GM23338 (cell line): ENCODE results near the gene NIF3L1. TPM values are rescaled to one million over a fixed set of nuclear protein-coding genes. Genes with fewer than 3 reads are reported as not detected.
"Not testable (repeated sequence)": the region's sequence is repeated elsewhere in the genome, so short reads cannot be mapped to it uniquely, and the experiment has no call there.

ENCODE experiments used
- ATAC-seq: fragments of 200-7000 bp; cut with Tn5 transposase; 3 replicates; pipeline ENCODE4 v1.9.1; 2020
- DNase-seq: peaks from one replicate; pipeline ENCODE4 v3.0.0-alpha.2; 2015; ENCODE audit warnings: low spot score
- H2AFZ ChIP-seq: fragments of 200-600 bp; sonication (generic); 2 replicates; pipeline ENCODE4 v1.8.0; 2016; ENCODE audit warnings: antibody characterized with exemption, mild to moderate bottlenecking, moderate library complexity
- H3F3A ChIP-seq: fragments of 200-600 bp; sonication (generic); replicated peaks from 2 replicates; pipeline ENCODE4 v1.8.0; 2017; ENCODE audit warnings: antibody characterized with exemption, mixed run types, low read depth
- H3K27ac ChIP-seq: fragments of 200-600 bp; sonication (generic); 2 replicates; pipeline ENCODE4 v1.6.1; 2016; ENCODE audit warnings: low read depth
- H3K27me3 ChIP-seq: fragments of 200-600 bp; sonication (generic); 2 replicates; pipeline ENCODE4 v1.8.0; 2016; ENCODE audit warnings: mild to moderate bottlenecking, mixed run types, moderate library complexity; ENCODE audit not compliant: insufficient read depth
- H3K36me3 ChIP-seq: fragments of 200-600 bp; sonication (generic); 2 replicates; pipeline ENCODE4 v1.8.0; 2016; ENCODE audit warnings: mild to moderate bottlenecking; ENCODE audit not compliant: insufficient read depth
- H3K4me1 ChIP-seq: fragments of 200-600 bp; sonication (generic); 2 replicates; pipeline ENCODE4 v1.8.0; 2016; ENCODE audit warnings: mild to moderate bottlenecking, moderate library complexity; ENCODE audit not compliant: insufficient read depth
- H3K4me2 ChIP-seq: fragments of 200-600 bp; sonication (generic); 2 replicates; pipeline ENCODE4 v1.7.1; 2017; ENCODE audit warnings: mixed run types
- H3K4me3 ChIP-seq: fragments of 200-600 bp; sonication (generic); 2 replicates; pipeline ENCODE4 v1.6.1; 2016; ENCODE audit warnings: mixed run types
- H3K79me2 ChIP-seq: fragments of 200-600 bp; sonication (generic); replicated peaks from 2 replicates; pipeline ENCODE4 v1.8.0; 2017; ENCODE audit warnings: mild to moderate bottlenecking; ENCODE audit not compliant: insufficient read depth
- H3K9me2 ChIP-seq: fragments of 200-600 bp; sonication (generic); 2 replicates; pipeline ENCODE4 v1.8.0; 2017; ENCODE audit not compliant: insufficient read depth
- H4K20me1 ChIP-seq: fragments of 200-600 bp; sonication (generic); replicated peaks from 2 replicates; pipeline ENCODE4 v1.8.0; 2017; ENCODE audit warnings: mild to moderate bottlenecking; ENCODE audit not compliant: insufficient read depth
- H3K27ac Mint-ChIP-seq: 2 replicates; pipeline ENCODE4 v1.8.0; 2020; ENCODE audit warnings: inconsistent platforms, mild to moderate bottlenecking, moderate library complexity, mixed read lengths
- H3K27me3 Mint-ChIP-seq: 3 replicates; pipeline ENCODE4 v1.8.0; 2022; ENCODE audit warnings: low read depth, mild to moderate bottlenecking, moderate library complexity, mixed read lengths, inconsistent platforms; ENCODE audit not compliant: insufficient read depth, poor library complexity
- H3K36me3 Mint-ChIP-seq: 3 replicates; pipeline ENCODE4 v1.8.0; 2021; ENCODE audit warnings: low read depth, mild to moderate bottlenecking, inconsistent platforms, moderate library complexity, mixed read lengths
- H3K4me1 Mint-ChIP-seq: 3 replicates; pipeline ENCODE4 v1.8.0; 2020; ENCODE audit warnings: mild to moderate bottlenecking, inconsistent platforms, mixed read lengths
- H3K4me3 Mint-ChIP-seq: 3 replicates; pipeline ENCODE4 v1.8.0; 2021; ENCODE audit warnings: moderate library complexity, mild to moderate bottlenecking, inconsistent platforms, mixed read lengths
- H3K9me3 Mint-ChIP-seq: 3 replicates; pipeline ENCODE4 v1.8.0; 2020; ENCODE audit warnings: moderate library complexity, mild to moderate bottlenecking, inconsistent platforms, mixed read lengths
- CREB1 ChIP-seq: fragments of 250-450 bp; sonication (Bioruptor Pico); IDR thresholded peaks from 2 replicates; pipeline ENCODE4 v1.5.0; 2020; ENCODE audit warnings: low read depth, mild to moderate bottlenecking, moderate library complexity
- NANOG ChIP-seq: IDR thresholded peaks from 2 replicates; pipeline ENCODE4 v1.6.1; 2016; ENCODE audit warnings: antibody characterized with exemption, borderline replicate concordance
- POLR2AphosphoS5 ChIP-seq: IDR thresholded peaks from 2 replicates; pipeline ENCODE4 v1.6.1; 2016; ENCODE audit warnings: antibody characterized with exemption, low read depth
- STAT1 ChIP-seq: IDR thresholded peaks from one replicate; pipeline ENCODE4 v1.6.1; 2016; ENCODE audit warnings: antibody characterized with exemption; ENCODE audit not compliant: unreplicated experiment
- ZNF114 ChIP-seq: fragments of 250-450 bp; sonication (Bioruptor Pico); IDR thresholded peaks from 2 replicates; pipeline ENCODE4 v1.5.0; 2020; ENCODE audit warnings: mild to moderate bottlenecking, moderate library complexity
- ZNF331 ChIP-seq: fragments of 250-450 bp; sonication (Bioruptor Pico); IDR thresholded peaks from 2 replicates; pipeline ENCODE4 v1.5.0; 2020; ENCODE audit warnings: low read depth, mild to moderate bottlenecking, moderate library complexity
- polyA plus RNA-seq: library from polyadenylated mRNA; unstranded; fragments of >200 nt; fragmentation: Nextera tagmentation; extraction: Ambion mirVana; gene quantifications from 2 replicates; pipeline ENCODE4 v1.2.1, GENCODE V29; 2016
- total RNA-seq: library from RNA; depleted of rRNA; stranded (reverse); fragments of >200 nt; shearing (Covaris generic); gene quantifications from 2 replicates; pipeline ENCODE4 v1.2.3, GENCODE V29; 2014
- TF ChIP-seq, protein P1 (sequence below): fragments of 250-450 bp; sonication (Bioruptor Pico); IDR thresholded peaks from 2 replicates; pipeline ENCODE4 v1.5.0; 2020; ENCODE audit warnings: mild to moderate bottlenecking, moderate library complexity
- TF ChIP-seq, protein P2 (sequence below), 2 experiments: fragments of 200-600 bp in 1 of 2; sonication (generic) in 1 of 2; conservative IDR thresholded peaks; 2 replicates each; pipeline versions ENCODE4 v1.5.1 to v1.6.1; 2016 to 2017; ENCODE audit warnings: antibody characterized with exemption in 2 of 2, low read depth in 2 of 2, mild to moderate bottlenecking in 2 of 2, moderate library complexity in 1 of 2

NIF3L1 gene
- total and polyA plus RNA-seq, 2 experiments from 2014 or later = 62.8 to 63.9 TPM

DNA sequence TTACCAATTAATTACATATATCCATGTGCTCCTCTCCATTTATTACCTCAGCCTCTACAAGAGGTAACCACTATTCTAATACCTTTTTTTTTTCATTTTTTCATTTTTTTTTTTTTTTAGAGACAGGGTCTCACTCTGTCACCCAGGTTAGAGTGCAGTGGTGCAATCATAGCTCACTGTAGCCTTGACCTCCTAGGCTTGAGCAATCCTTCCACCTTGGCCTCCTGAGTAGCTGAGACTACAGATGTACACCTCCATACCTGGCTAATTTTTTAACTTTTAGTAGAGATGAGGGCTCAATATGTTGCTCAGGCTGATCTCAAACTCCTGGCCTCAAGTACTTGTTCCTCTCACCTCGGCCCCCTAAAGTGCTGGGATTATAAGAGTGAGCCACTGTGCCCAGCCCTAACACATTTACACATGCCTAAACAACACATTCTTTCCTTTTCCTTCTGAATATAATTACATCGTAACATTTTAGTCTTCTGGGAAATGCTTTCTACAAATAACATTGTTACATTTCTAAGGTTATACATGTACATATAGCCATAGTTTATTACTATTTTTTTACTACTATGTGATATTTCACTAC lies 10.8 kb upstream of the NIF3L1 start (continued):
- TF ChIP-seq, protein P1, sequence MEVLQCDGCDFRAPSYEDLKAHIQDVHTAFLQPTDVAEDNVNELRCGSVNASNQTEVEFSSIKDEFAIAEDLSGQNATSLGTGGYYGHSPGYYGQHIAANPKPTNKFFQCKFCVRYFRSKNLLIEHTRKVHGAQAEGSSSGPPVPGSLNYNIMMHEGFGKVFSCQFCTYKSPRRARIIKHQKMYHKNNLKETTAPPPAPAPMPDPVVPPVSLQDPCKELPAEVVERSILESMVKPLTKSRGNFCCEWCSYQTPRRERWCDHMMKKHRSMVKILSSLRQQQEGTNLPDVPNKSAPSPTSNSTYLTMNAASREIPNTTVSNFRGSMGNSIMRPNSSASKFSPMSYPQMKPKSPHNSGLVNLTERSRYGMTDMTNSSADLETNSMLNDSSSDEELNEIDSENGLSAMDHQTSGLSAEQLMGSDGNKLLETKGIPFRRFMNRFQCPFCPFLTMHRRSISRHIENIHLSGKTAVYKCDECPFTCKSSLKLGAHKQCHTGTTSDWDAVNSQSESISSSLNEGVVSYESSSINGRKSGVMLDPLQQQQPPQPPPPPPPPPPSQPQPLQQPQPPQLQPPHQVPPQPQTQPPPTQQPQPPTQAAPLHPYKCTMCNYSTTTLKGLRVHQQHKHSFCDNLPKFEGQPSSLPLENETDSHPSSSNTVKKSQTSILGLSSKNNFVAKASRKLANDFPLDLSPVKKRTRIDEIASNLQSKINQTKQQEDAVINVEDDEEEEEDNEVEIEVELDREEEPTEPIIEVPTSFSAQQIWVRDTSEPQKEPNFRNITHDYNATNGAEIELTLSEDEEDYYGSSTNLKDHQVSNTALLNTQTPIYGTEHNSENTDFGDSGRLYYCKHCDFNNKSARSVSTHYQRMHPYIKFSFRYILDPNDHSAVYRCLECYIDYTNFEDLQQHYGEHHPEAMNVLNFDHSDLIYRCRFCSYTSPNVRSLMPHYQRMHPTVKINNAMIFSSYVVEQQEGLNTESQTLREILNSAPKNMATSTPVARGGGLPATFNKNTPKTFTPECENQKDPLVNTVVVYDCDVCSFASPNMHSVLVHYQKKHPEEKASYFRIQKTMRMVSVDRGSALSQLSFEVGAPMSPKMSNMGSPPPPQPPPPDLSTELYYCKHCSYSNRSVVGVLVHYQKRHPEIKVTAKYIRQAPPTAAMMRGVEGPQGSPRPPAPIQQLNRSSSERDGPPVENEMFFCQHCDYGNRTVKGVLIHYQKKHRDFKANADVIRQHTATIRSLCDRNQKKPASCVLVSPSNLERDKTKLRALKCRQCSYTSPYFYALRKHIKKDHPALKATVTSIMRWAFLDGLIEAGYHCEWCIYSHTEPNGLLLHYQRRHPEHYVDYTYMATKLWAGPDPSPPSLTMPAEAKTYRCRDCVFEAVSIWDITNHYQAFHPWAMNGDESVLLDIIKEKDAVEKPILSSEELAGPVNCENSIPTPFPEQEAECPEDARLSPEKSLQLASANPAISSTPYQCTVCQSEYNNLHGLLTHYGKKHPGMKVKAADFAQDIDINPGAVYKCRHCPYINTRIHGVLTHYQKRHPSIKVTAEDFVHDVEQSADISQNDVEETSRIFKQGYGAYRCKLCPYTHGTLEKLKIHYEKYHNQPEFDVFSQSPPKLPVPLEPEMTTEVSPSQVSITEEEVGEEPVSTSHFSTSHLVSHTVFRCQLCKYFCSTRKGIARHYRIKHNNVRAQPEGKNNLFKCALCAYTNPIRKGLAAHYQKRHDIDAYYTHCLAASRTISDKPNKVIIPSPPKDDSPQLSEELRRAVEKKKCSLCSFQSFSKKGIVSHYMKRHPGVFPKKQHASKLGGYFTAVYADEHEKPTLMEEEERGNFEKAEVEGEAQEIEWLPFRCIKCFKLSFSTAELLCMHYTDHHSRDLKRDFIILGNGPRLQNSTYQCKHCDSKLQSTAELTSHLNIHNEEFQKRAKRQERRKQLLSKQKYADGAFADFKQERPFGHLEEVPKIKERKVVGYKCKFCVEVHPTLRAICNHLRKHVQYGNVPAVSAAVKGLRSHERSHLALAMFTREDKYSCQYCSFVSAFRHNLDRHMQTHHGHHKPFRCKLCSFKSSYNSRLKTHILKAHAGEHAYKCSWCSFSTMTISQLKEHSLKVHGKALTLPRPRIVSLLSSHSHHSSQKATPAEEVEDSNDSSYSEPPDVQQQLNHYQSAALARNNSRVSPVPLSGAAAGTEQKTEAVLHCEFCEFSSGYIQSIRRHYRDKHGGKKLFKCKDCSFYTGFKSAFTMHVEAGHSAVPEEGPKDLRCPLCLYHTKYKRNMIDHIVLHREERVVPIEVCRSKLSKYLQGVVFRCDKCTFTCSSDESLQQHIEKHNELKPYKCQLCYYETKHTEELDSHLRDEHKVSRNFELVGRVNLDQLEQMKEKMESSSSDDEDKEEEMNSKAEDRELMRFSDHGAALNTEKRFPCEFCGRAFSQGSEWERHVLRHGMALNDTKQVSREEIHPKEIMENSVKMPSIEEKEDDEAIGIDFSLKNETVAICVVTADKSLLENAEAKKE (CRISPR knock-in tag) = no peak

DNA sequence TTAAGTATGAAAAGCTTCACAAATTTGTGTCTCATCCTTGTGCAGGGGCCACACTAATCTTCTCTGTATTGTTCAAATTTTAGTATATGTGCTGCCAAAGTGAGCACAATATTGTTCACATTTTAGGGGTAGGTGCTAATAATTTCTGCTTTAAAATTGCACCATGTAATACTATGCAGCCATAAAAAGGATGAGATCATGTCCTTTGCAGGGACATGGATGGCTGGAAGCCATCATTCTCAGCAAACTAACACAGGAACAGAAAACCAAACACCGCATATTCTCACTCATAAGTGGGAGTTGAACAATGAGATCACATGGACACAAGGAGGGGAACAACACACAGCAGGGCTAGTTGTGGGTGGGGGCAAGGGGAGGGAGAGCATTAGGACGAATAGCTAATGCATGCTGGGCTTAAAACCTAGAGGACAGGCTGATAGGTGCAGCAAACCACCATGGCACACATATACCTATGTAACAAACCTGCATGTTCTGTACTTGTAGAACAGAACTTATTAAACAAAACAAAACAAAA lies 7.4 kb upstream of the NIF3L1 start:
- H3K27me3 ChIP-seq, ATAC-seq, H3K9me3 Mint-ChIP-seq, H3K27ac ChIP-seq, H3K4me3 ChIP-seq, H3K4me2 ChIP-seq, H3K4me1 Mint-ChIP-seq, H3K9me2 ChIP-seq, H3K27ac Mint-ChIP-seq, H3F3A ChIP-seq, H3K4me3 Mint-ChIP-seq, H2AFZ ChIP-seq, H4K20me1 ChIP-seq, H3K79me2 ChIP-seq, DNase-seq, H3K4me1 ChIP-seq, H3K27me3 Mint-ChIP-seq: not testable (repeated sequence)
- H3K36me3 Mint-ChIP-seq = peaks cover 62% of the 10 kb centered on the region
- H3K36me3 ChIP-seq = peaks cover 24% of the 10 kb centered on the region; the same call in 1 of the 2 replicates

GRCh38 chr2:200899482-200899881 lies 10.3 kb downstream of the NIF3L1 start:
- Mint-ChIP-seq H3K27ac (no peak overlapping the region), H3K27me3 (no peaks in the 10 kb centered on the region), H3K36me3 (peaks cover 78% of the 10 kb centered on the region), H3K9me3 (no peaks in the 10 kb centered on the region; the same call in 2 of the 3 replicates), H3K4me1 (no peaks in the 10 kb centered on the region), H3K4me3 (no peak overlapping the region)
- Histone ChIP-seq H3K4me1 (no peaks in the 10 kb centered on the region), H3K27ac (no peak overlapping the region), H3K4me3 (no peak overlapping the region), H3K27me3 (no peaks in the 10 kb centered on the region), H3K4me2 (no peak overlapping the region), H2AFZ (no peak overlapping the region), H3K79me2 (no peaks in the 10 kb centered on the region; the same call in none of the 2 replicates), H3K9me2 (no peaks in the 10 kb centered on the region), H3F3A (no peaks in the 10 kb centered on the region; the same call in none of the 2 replicates), H3K36me3 (peaks cover 66% of the 10 kb centered on the region), H4K20me1 (peaks cover 12% of the 10 kb centered on the region)
- no peak for ATAC-seq
- no peak for DNase-seq
- no peak for TF ChIP-seq POLR2AphosphoS5
- TF ChIP-seq, protein P2, sequence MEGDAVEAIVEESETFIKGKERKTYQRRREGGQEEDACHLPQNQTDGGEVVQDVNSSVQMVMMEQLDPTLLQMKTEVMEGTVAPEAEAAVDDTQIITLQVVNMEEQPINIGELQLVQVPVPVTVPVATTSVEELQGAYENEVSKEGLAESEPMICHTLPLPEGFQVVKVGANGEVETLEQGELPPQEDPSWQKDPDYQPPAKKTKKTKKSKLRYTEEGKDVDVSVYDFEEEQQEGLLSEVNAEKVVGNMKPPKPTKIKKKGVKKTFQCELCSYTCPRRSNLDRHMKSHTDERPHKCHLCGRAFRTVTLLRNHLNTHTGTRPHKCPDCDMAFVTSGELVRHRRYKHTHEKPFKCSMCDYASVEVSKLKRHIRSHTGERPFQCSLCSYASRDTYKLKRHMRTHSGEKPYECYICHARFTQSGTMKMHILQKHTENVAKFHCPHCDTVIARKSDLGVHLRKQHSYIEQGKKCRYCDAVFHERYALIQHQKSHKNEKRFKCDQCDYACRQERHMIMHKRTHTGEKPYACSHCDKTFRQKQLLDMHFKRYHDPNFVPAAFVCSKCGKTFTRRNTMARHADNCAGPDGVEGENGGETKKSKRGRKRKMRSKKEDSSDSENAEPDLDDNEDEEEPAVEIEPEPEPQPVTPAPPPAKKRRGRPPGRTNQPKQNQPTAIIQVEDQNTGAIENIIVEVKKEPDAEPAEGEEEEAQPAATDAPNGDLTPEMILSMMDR (conservative IDR thresholded peaks at IDR 0.05; ENCODE audit: low read depth in 2 of 2) = no peak
- TF ChIP-seq ZNF331 (CRISPR knock-in tag) = no peak
- TF ChIP-seq NANOG = no peak
- no peak for TF ChIP-seq CREB1
- no peak for TF ChIP-seq STAT1
- TF ChIP-seq ZNF114 (CRISPR knock-in tag) = no peak
